Chondrocyte (in vitro differentiated cells): Measurements from ENCODE around the gene SLC6A6. TPM values are rescaled to one million over a fixed set of nuclear protein-coding genes. Genes with fewer than 3 reads are reported as not detected.

Experiments
- DNase-seq: peaks from one replicate; pipeline ENCODE4 v3.0.0; 2021; ENCODE audit warnings: mixed read lengths, low spot score
- H3K27ac Mint-ChIP-seq: one replicate; pipeline ENCODE4 v1.8.0; 2021; ENCODE audit warnings: mild to moderate bottlenecking, moderate library complexity, mixed read lengths; ENCODE audit not compliant: unreplicated experiment
- H3K27me3 Mint-ChIP-seq: 2 replicates; pipeline ENCODE4 v1.8.0; 2021; ENCODE audit warnings: low read depth, mixed read lengths
- H3K36me3 Mint-ChIP-seq: 2 replicates; pipeline ENCODE4 v1.8.0; 2021; ENCODE audit warnings: low read depth, mixed read lengths
- H3K4me1 Mint-ChIP-seq: 2 replicates; pipeline ENCODE4 v1.8.0; 2021; ENCODE audit warnings: low read depth, mild to moderate bottlenecking, mixed read lengths
- H3K4me3 Mint-ChIP-seq: one replicate; pipeline ENCODE4 v1.8.0; 2021; ENCODE audit warnings: mild to moderate bottlenecking, moderate library complexity, mixed read lengths; ENCODE audit not compliant: unreplicated experiment
- H3K9me3 Mint-ChIP-seq: 2 replicates; pipeline ENCODE4 v1.8.0; 2021; ENCODE audit warnings: low read depth, mixed read lengths
- total RNA-seq: library from RNA; stranded (reverse); gene quantifications from 3 replicates; pipeline ENCODE4 v1.2.1, GENCODE V29; 2021
- TF ChIP-seq, protein P1 (sequence below): fragments of 200-600 bp; sonication (generic); IDR thresholded peaks from 2 replicates; pipeline ENCODE4 v1.5.0; 2021; ENCODE audit warnings: antibody characterized with exemption, mild to moderate bottlenecking, moderate library complexity

SLC6A6 gene
- total RNA-seq, 1 donor from 2014 or later: 46.0 TPM

DNA sequence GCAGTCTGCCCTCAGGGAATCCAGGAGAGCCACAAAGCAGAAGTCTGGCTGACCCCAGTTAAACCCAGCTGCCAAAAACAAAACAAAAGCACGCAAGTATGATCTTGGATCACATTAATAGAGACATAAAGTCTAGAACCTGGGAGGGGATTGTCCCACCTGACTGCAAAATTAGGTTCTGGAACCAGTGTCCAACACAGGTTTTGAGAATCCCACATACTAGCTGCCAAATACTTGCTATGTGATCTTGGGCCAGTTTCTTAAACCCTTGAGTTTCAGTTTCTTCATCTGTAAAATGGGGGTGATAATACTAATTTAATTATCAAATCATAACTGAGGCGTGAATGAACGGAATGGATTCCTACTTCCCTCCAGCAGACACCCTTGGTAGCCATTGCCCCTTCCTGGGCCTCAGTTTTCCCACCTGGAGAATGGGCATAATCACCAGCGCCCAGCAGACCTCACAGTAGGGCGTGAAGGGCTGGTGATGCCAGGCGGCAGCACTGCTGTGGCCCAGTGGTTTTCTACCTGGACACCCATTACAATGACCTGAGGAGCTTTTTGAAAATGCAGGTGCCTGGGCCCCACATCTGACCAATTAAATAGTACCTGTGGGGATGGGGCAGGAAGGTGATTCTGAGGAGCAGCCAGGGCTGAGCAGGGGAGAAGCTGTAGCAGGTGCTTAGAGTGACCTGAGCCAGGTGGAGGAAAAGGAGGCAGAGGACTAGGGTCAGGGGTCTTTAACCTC lies 105.5 kb downstream of the SLC6A6 start:
- H3K27ac Mint-ChIP-seq: no peak overlapping the region
- no peak for DNase-seq
- peaks cover 4% of the 10 kb centered on the region for H3K36me3 Mint-ChIP-seq
- H3K9me3 Mint-ChIP-seq: peaks cover 5% of the 10 kb centered on the region
- no peak overlapping the region for H3K4me3 Mint-ChIP-seq
- peaks cover 2% of the 10 kb centered on the region for H3K4me1 Mint-ChIP-seq
- TF ChIP-seq, protein P1, sequence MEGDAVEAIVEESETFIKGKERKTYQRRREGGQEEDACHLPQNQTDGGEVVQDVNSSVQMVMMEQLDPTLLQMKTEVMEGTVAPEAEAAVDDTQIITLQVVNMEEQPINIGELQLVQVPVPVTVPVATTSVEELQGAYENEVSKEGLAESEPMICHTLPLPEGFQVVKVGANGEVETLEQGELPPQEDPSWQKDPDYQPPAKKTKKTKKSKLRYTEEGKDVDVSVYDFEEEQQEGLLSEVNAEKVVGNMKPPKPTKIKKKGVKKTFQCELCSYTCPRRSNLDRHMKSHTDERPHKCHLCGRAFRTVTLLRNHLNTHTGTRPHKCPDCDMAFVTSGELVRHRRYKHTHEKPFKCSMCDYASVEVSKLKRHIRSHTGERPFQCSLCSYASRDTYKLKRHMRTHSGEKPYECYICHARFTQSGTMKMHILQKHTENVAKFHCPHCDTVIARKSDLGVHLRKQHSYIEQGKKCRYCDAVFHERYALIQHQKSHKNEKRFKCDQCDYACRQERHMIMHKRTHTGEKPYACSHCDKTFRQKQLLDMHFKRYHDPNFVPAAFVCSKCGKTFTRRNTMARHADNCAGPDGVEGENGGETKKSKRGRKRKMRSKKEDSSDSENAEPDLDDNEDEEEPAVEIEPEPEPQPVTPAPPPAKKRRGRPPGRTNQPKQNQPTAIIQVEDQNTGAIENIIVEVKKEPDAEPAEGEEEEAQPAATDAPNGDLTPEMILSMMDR: no peak
- peaks cover 6% of the 10 kb centered on the region for H3K27me3 Mint-ChIP-seq

DNA sequence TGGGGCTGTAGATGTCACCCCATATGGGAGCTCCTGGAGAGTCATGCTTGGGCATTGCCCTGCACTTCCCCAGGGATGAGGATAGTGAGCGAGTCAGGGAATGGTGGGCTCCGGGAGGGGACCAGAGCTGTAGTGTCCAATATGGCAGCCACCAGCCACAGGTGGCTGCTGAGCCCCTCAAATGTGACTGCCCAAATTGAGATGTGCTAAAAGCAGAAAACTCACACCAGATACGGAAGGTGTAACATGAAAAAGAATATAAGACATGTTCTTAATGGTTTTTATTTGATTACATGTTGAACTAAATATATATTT lies 106.1 kb downstream of the SLC6A6 start:
- Mint-ChIP-seq H3K9me3 (peaks cover under 1% of the 10 kb centered on the region), H3K27ac (no peak overlapping the region), H3K27me3 (peaks cover 6% of the 10 kb centered on the region), H3K4me3 (no peak overlapping the region), H3K36me3 (no peaks in the 10 kb centered on the region), H3K4me1 (peaks cover 2% of the 10 kb centered on the region)
- TF ChIP-seq, protein P1: no peak
- no peak for DNase-seq

DNA sequence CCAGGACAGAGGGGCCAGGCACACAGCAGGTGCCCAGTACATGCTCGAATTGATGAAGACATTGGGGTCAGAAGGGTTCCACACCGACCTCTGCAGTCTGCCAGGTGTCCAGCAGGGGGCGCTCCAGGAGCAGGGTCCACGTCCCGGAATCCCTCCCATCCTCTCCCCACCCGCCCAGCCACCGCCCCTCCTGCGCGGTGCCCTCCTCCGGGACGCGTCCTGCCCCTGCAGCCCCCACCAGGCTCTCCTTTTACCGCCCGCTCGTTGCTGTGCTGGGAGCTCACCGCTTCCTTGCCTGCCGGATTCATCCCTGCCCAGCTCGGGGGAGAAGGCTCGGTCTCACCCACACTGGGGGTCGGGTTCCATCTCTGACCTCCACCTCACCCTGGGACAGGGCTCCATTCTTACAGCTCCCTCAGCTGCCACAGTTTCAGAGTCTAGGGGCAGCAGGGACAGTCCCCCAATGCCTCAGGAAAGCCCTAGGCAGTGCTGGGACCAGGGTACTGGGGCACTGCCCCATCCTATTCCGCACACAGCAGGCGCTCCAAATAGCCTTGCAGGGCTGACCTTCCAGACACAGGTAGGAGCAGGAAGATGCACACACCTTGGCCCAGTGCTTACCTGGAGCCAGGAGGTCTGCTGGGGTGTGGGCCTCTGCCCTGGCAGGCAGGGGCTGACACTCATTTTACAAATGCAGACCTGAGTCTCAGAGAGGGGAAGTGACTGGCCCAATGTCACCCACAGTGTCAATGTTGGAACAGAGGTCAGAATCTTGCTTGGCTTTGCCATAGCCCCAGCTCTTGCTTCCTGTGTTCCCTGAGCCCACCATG lies 106.8 kb downstream of the SLC6A6 start:
- H3K36me3 Mint-ChIP-seq: no peaks in the 10 kb centered on the region
- DNase-seq: no peak
- peaks cover 2% of the 10 kb centered on the region for H3K4me1 Mint-ChIP-seq
- H3K27me3 Mint-ChIP-seq: peaks cover 6% of the 10 kb centered on the region
- no peaks in the 10 kb centered on the region for H3K9me3 Mint-ChIP-seq
- TF ChIP-seq, protein P1: peak; percentile 99
- H3K27ac Mint-ChIP-seq: no peak overlapping the region
- no peak overlapping the region for H3K4me3 Mint-ChIP-seq

DNA sequence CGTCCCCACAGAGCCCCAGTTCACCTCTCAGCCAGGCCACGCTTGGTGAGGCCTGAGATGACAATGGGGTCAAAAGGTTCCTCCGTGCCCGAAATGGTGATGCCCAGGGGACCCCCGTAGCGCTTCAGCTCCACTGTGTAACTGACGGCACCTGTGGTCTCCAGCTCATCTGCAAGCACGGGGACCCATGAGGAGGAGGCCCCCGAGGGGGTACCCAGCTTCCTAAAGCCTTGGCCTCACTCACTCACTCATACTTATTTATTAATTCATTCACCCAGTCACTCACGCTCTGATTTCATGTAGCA lies 107.3 kb downstream of the SLC6A6 start:
- Mint-ChIP-seq H3K27me3 (peaks cover 2% of the 10 kb centered on the region), H3K36me3 (no peaks in the 10 kb centered on the region), H3K9me3 (no peaks in the 10 kb centered on the region), H3K27ac (no peak overlapping the region), H3K4me1 (peaks cover 2% of the 10 kb centered on the region), H3K4me3 (no peak overlapping the region)
- DNase-seq: no peak
- TF ChIP-seq, protein P1: no peak

DNA sequence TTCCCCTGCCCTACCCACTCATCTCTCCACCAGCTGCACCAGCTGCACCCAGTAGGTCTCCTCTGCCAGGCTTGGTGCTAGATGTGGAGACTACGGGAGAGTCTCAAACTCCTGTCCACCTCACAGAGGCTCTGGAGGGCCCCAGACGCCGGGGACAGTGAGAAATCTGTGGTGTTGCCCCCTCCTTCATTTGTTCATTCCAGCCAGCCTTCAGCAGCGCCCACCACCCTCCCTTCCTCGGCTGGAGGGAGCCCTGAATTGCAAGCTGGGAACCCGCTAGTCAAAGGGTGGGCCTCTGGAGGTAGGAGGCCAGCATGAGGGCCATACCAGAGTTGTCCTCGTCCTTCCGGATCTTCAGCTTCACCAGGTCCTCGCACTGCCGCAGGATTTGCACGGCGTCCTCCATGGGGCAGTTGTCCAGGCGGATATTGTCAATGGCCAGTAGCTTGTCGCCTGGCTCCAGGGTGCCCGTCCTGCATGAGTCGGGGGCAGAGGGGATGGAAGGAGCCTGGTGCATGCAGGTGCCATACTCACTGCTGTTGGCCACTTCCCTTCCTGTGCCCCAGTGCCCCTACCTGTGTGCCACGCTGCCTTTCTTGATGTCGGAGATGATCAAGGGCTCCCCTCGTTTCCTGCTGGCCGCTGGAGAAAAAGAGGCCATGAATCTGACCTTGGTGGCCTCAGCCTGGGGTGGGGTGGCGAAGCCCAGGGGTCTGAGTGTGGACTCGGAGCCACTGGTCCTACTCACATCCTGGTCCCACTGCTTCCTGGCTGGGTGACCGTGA lies 108.6 kb downstream of the SLC6A6 start:
- no peaks in the 10 kb centered on the region for H3K9me3 Mint-ChIP-seq
- H3K4me1 Mint-ChIP-seq: peaks cover 2% of the 10 kb centered on the region
- peak; percentile 59 for DNase-seq
- no peaks in the 10 kb centered on the region for H3K36me3 Mint-ChIP-seq
- H3K27me3 Mint-ChIP-seq: no peaks in the 10 kb centered on the region
- H3K27ac Mint-ChIP-seq: no peak overlapping the region
- TF ChIP-seq, protein P1: no peak
- no peak overlapping the region for H3K4me3 Mint-ChIP-seq
